ENCODE measurements around the gene DPP6. TPM values are rescaled to one million over a fixed set of nuclear protein-coding genes. Genes with fewer than 3 reads are reported as not detected.

Gene DPP6
- total RNA-seq, 1 experiment from 2014 or later, result not detected

GRCh38 chr7:154791611-154792010 lies 739.4 kb downstream of the DPP6 start:
- no peak for TF ChIP-seq CTCF (IDR thresholded peaks at IDR 0.05; ENCODE audit: insufficient read depth in 1 of 2, low read depth in 1 of 2, low read length in 1 of 2, severe bottlenecking in 1 of 2, unreplicated experiment in 1 of 2)
- Histone ChIP-seq H3K4me1 (no peaks in the 10 kb centered on the region), H3K36me3 (ENCODE audit: control insufficient read depth, insufficient read depth, low read length) (no peaks in the 10 kb centered on the region), H3K4me3 (ENCODE audit: low read depth, low read length) (no peak overlapping the region), H3K27me3 (replicated peaks; ENCODE audit: control insufficient read depth, insufficient read depth, low read length) (no peaks in the 10 kb centered on the region), H3K9me3 (no peaks in the 10 kb centered on the region; the same call in 1 of the 2 replicates)
- ChIA-PET CTCF (no interaction called here), POLR2A (no interaction called here)
- no peak overlapping the region for H3K4me3 Mint-ChIP-seq (ENCODE audit: unreplicated experiment)
- H3K4me1 Mint-ChIP-seq (ENCODE audit: low read depth, unreplicated experiment), result no peaks in the 10 kb centered on the region
- H3K9me3 Mint-ChIP-seq (ENCODE audit: unreplicated experiment), result peaks cover 6% of the 10 kb centered on the region
- intact Hi-C loops (cut with micrococcal nuclease; ENCODE audit: unreplicated experiment), result no loop called here
- peaks cover 14% of the 10 kb centered on the region for H3K27me3 Mint-ChIP-seq (ENCODE audit: insufficient read depth, unreplicated experiment)
- no TSS peak for BruUV-seq (replicated peaks)
- no peak overlapping the region for H3K27ac Mint-ChIP-seq (ENCODE audit: unreplicated experiment)
- peaks cover 4% of the 10 kb centered on the region for H3K36me3 Mint-ChIP-seq (ENCODE audit: insufficient read depth, unreplicated experiment)
- no peak for DNase-seq

GRCh38 chr7:154792436-154793055 lies 740.3 kb downstream of the DPP6 start:
- intact Hi-C loops (cut with micrococcal nuclease; ENCODE audit: unreplicated experiment), result no loop called here
- Mint-ChIP-seq H3K27me3 (ENCODE audit: insufficient read depth, unreplicated experiment) (peaks cover 16% of the 10 kb centered on the region), H3K4me1 (ENCODE audit: low read depth, unreplicated experiment) (no peaks in the 10 kb centered on the region), H3K27ac (ENCODE audit: unreplicated experiment) (no peak overlapping the region), H3K36me3 (ENCODE audit: insufficient read depth, unreplicated experiment) (peaks cover 4% of the 10 kb centered on the region), H3K9me3 (ENCODE audit: unreplicated experiment) (no peaks in the 10 kb centered on the region), H3K4me3 (ENCODE audit: unreplicated experiment) (no peak overlapping the region)
- TF ChIP-seq CTCF (IDR thresholded peaks at IDR 0.05; ENCODE audit: insufficient read depth in 1 of 2, low read depth in 1 of 2, low read length in 1 of 2, severe bottlenecking in 1 of 2, unreplicated experiment in 1 of 2), result no peak
- ChIA-PET POLR2A (no interaction called here), CTCF (no interaction called here)
- no TSS peak for BruUV-seq (replicated peaks)
- no peaks in the 10 kb centered on the region for H3K36me3 ChIP-seq (ENCODE audit: control insufficient read depth, insufficient read depth, low read length)
- no peak for DNase-seq
- no peaks in the 10 kb centered on the region for H3K4me1 ChIP-seq
- no peak overlapping the region for H3K4me3 ChIP-seq (ENCODE audit: low read depth, low read length)
- H3K27me3 ChIP-seq (replicated peaks; ENCODE audit: control insufficient read depth, insufficient read depth, low read length), result no peaks in the 10 kb centered on the region
- H3K9me3 ChIP-seq, result no peaks in the 10 kb centered on the region; the same call in 1 of the 2 replicates

GRCh38 chr7:154794147-154794780 lies 742.1 kb downstream of the DPP6 start:
- Mint-ChIP-seq H3K4me1 (ENCODE audit: low read depth, unreplicated experiment) (no peaks in the 10 kb centered on the region), H3K27me3 (ENCODE audit: insufficient read depth, unreplicated experiment) (peaks cover 19% of the 10 kb centered on the region), H3K27ac (ENCODE audit: unreplicated experiment) (no peak overlapping the region), H3K36me3 (ENCODE audit: insufficient read depth, unreplicated experiment) (no peaks in the 10 kb centered on the region), H3K4me3 (ENCODE audit: unreplicated experiment) (no peak overlapping the region), H3K9me3 (ENCODE audit: unreplicated experiment) (no peaks in the 10 kb centered on the region)
- POLR2A ChIA-PET, result no interaction called here
- H3K36me3 ChIP-seq (ENCODE audit: control insufficient read depth, insufficient read depth, low read length), result no peaks in the 10 kb centered on the region
- DNase-seq, result no peak
- intact Hi-C loops (cut with micrococcal nuclease; ENCODE audit: unreplicated experiment), result no loop called here
- TF ChIP-seq CTCF (IDR thresholded peaks at IDR 0.05; ENCODE audit: insufficient read depth in 1 of 2, low read depth in 1 of 2, low read length in 1 of 2, severe bottlenecking in 1 of 2, unreplicated experiment in 1 of 2), result no peak
- no peaks in the 10 kb centered on the region for H3K4me1 ChIP-seq
- H3K27me3 ChIP-seq (replicated peaks; ENCODE audit: control insufficient read depth, insufficient read depth, low read length), result no peaks in the 10 kb centered on the region
- no TSS peak for BruUV-seq (replicated peaks)
- no peak overlapping the region for H3K4me3 ChIP-seq (ENCODE audit: low read depth, low read length)
- CTCF ChIA-PET, result no interaction called here
- no peaks in the 10 kb centered on the region for H3K9me3 ChIP-seq

All from Caco-2 (cell line).